Peyer's patch (tissue), 4 donors: ENCODE measurements around the gene NPM1. TPM values are rescaled to one million over a fixed set of nuclear protein-coding genes. Genes with fewer than 3 reads are reported as not detected.

ENCODE experiments used
- DNase-seq, 3 donors: peaks; one replicate each; pipeline ENCODE4 v3.0.0-alpha.2; 2017 to 2019
- H3K27ac ChIP-seq, 4 donors: fragments of 200-600 bp; sonication (generic); one replicate each; pipeline ENCODE4 v1.5.1; 2016 to 2019
- H3K27me3 ChIP-seq, 2 donors: fragments of 200-600 bp; sonication (generic); one replicate each; pipeline ENCODE4 v1.5.1; 2019
- H3K36me3 ChIP-seq, 3 donors: fragments of 200-600 bp; sonication (generic); one replicate each; pipeline ENCODE4 v1.5.1; 2016 to 2019
- H3K4me1 ChIP-seq, 4 donors: fragments of 200-600 bp; sonication (generic); one replicate each; pipeline ENCODE4 v1.5.1; 2016 to 2019
- H3K4me3 ChIP-seq, 4 donors: fragments of 200-600 bp; sonication (generic); 1 replicate in 3 of 4; 2 replicates in 1 of 4; pipeline ENCODE4 v1.5.1; 2016 to 2019; ENCODE audit warnings: mild to moderate bottlenecking in 1 of 4
- H3K9me3 ChIP-seq, 4 donors: fragments of 200-600 bp; sonication (generic); one replicate each; pipeline ENCODE4 v1.5.1; 2016 to 2019; ENCODE audit warnings: mild to moderate bottlenecking in 1 of 4
- CTCF ChIP-seq, 6 experiments: fragments of 450-650 bp in 4 of 6; fragments of 200-600 bp in 2 of 6; sonication (generic) in 1 of 6; IDR thresholded peaks; one replicate each; pipeline ENCODE4 v1.5.1; 2017 to 2019; ENCODE audit warnings: antibody characterized with exemption in 6 of 6, mild to moderate bottlenecking in 3 of 6, moderate library complexity in 1 of 6
- POLR2A ChIP-seq, 2 donors: fragments of 450-650 bp; IDR thresholded peaks; one replicate each; pipeline ENCODE4 v1.5.1; 2017; ENCODE audit warnings: antibody characterized with exemption in 2 of 2, mild to moderate bottlenecking in 2 of 2, moderate library complexity in 2 of 2
- total RNA-seq, 4 donors: library from RNA; depleted of rRNA; stranded (reverse); fragments of >200 nt; gene quantifications; one replicate each; pipeline ENCODE4 v1.1.0, GENCODE V29; 2016

NPM1 gene
- total RNA-seq, 4 donors from 2014 or later: 167 to 468 (median 197) TPM

- Histone ChIP-seq H3K4me1 (no peaks in the 10 kb centered on the region), H3K27ac (no peak overlapping the region), H3K9me3 (no peaks in the 10 kb centered on the region), H3K36me3 (no peaks in the 10 kb centered on the region), H3K27me3 (no peaks in the 10 kb centered on the region), H3K4me3 (no peak overlapping the region)
- no peak for DNase-seq
- no peak for TF ChIP-seq CTCF (IDR thresholded peaks at IDR 0.05)
- no peak for TF ChIP-seq POLR2A (IDR thresholded peaks at IDR 0.05)
These were observed 47.2 kb downstream of the NPM1 start for GRCh38 chr5:171434874-171435273.

- no peak for DNase-seq
- Histone ChIP-seq H3K4me1 (no peaks in the 10 kb centered on the region), H3K36me3 (no peaks in the 10 kb centered on the region), H3K9me3 (no peaks in the 10 kb centered on the region), H3K27me3 (no peaks in the 10 kb centered on the region), H3K4me3 (no peak overlapping the region), H3K27ac (no peak overlapping the region)
- TF ChIP-seq POLR2A (IDR thresholded peaks at IDR 0.05) (no peak), CTCF (IDR thresholded peaks at IDR 0.05) (no peak)
These were observed 48.3 kb downstream of the NPM1 start for GRCh38 chr5:171435908-171436307.

GRCh38 chr5:171436804-171437285 lies 49.2 kb downstream of the NPM1 start:
- Histone ChIP-seq H3K4me1 (no peaks in the 10 kb centered on the region), H3K27ac (no peak overlapping the region), H3K4me3 (no peak overlapping the region), H3K9me3 (no peaks in the 10 kb centered on the region), H3K36me3 (no peaks in the 10 kb centered on the region), H3K27me3 (no peaks in the 10 kb centered on the region)
- TF ChIP-seq CTCF (IDR thresholded peaks at IDR 0.05) (no peak), POLR2A (IDR thresholded peaks at IDR 0.05) (no peak)
- DNase-seq: no peak

GRCh38 chr5:171437286-171437821 lies 49.7 kb downstream of the NPM1 start:
- no peaks in the 10 kb centered on the region for H3K27me3 ChIP-seq
- no peaks in the 10 kb centered on the region for H3K9me3 ChIP-seq
- H3K36me3 ChIP-seq: no peaks in the 10 kb centered on the region
- no peaks in the 10 kb centered on the region for H3K4me1 ChIP-seq
- TF ChIP-seq CTCF (IDR thresholded peaks at IDR 0.05) (no peak), POLR2A (IDR thresholded peaks at IDR 0.05) (no peak)
- no peak overlapping the region for H3K4me3 ChIP-seq
- H3K27ac ChIP-seq: no peak overlapping the region
- no peak for DNase-seq

- Histone ChIP-seq H3K27ac (no peak overlapping the region), H3K36me3 (no peaks in the 10 kb centered on the region), H3K4me3 (no peak overlapping the region), H3K27me3 (no peaks in the 10 kb centered on the region), H3K9me3 (no peaks in the 10 kb centered on the region), H3K4me1 (no peaks in the 10 kb centered on the region)
- TF ChIP-seq POLR2A (IDR thresholded peaks at IDR 0.05) (no peak), CTCF (IDR thresholded peaks at IDR 0.05) (no peak)
- no peak for DNase-seq
These were observed 51.1 kb downstream of the NPM1 start for GRCh38 chr5:171438738-171439137.
